GM12878 (cell line): ENCODE measurements around the gene HLA-F.

Source experiments
- HDGF ChIP-seq: fragments of 450-650 bp; IDR thresholded peaks from 2 replicates; pipeline ENCODE4 v1.6.1; 2016; ENCODE audit warnings: antibody characterized with exemption
- SIN3A ChIP-seq: IDR thresholded peaks from 2 replicates; pipeline ENCODE4 v1.6.1; 2012; ENCODE audit warnings: low read depth, low read length, improper control_type of control experiment
- STAT1 ChIP-seq: fragments of 450-650 bp; conservative IDR thresholded peaks from 2 replicates; pipeline ENCODE4 v1.6.1; 2014; ENCODE audit warnings: antibody characterized with exemption, mild to moderate bottlenecking
- ZNF592 ChIP-seq: fragments of 450-650 bp; IDR thresholded peaks from 2 replicates; pipeline ENCODE4 v1.6.1; 2017; ENCODE audit warnings: mild to moderate bottlenecking, moderate library complexity

- TF ChIP-seq STAT1: no peak
- no peak for TF ChIP-seq SIN3A
- TF ChIP-seq ZNF592: no peak
- no peak for TF ChIP-seq HDGF
These were observed 41.4 kb upstream of the HLA-F start for GRCh38 chr6:29681811-29682210.
